GM12892 (cell line): Measurements from ENCODE around the gene PCGF3.
A peak's percentile ranks its signal among the peaks of the same experiment; 100 is the strongest.
"Not testable (repeated sequence)": the region's sequence is repeated elsewhere in the genome, so short reads cannot be mapped to it uniquely, and the experiment has no call there.

Experiments
- DNase-seq: peaks from one replicate; pipeline ENCODE4 v3.0.0; 2011; ENCODE audit not compliant: insufficient read length
- FAIRE-seq: peaks from 2 replicates; lab custom pipeline; 2011; peaks lifted over from hg19 to GRCh38; lab: Jason Lieb, UNC
- POLR2A ChIP-seq: IDR thresholded peaks from 2 replicates; pipeline ENCODE4 v1.6.1; 2011; ENCODE audit warnings: low read depth, low read length, control low read depth
- POLR2AphosphoS5 ChIP-seq: IDR thresholded peaks from 2 replicates; pipeline ENCODE4 v1.6.1; 2011; ENCODE audit warnings: low read depth, low read length, control low read depth
- TAF1 ChIP-seq: IDR thresholded peaks from 2 replicates; pipeline ENCODE4 v1.6.1; 2011; ENCODE audit warnings: low read depth, mild to moderate bottlenecking, control low read depth, low read length, borderline replicate concordance

The PCGF3 gene

DNA sequence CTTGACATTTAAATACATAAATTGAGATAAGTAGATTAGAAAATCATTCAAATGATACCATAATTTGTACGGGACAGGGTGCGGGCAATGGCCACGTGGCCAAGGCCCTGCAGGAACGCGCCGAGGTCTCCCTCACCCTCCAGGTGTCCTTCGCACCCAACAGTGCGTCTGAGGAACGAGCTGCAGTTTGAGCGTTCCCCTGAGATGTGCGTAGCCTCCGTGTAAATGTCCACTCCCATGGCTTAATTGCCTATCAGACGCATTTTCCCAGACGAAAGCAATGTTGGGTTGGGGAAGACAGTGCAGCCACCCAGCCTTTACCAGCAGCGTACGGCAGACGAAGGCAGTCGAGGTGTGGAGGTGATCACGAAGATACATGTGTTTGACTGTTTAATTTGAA lies 63.9 kb downstream of the PCGF3 start:
- FAIRE-seq (no peak), DNase-seq (no peak)
- TF ChIP-seq POLR2AphosphoS5 (peak; percentile 19; the same call in 1 of the 2 replicates), POLR2A (peak; percentile 12; the same call in 1 of the 2 replicates), TAF1 (no peak)

DNA sequence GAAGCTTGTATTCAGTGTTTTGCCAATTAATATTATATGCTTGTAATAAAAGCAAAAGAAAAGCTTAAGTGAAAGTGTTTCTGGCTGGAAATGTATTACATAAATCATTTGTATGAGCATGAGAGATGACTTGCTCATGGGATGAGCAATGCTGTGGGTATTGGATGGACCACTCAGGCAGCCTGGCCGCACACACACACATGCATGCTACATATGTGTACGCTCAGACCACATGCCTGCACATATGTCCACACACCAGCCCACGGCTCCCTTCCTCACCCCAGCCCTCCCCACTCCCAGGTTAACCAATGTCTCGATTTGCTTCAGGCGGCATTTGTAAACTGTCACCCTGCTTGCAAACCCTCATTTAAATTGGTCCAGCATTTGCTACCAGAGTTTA lies 64.4 kb downstream of the PCGF3 start:
- no peak for DNase-seq
- FAIRE-seq: no peak
- no peak; the same call in 1 of the 2 replicates for TF ChIP-seq POLR2AphosphoS5
- no peak for TF ChIP-seq POLR2A
- no peak for TF ChIP-seq TAF1

DNA sequence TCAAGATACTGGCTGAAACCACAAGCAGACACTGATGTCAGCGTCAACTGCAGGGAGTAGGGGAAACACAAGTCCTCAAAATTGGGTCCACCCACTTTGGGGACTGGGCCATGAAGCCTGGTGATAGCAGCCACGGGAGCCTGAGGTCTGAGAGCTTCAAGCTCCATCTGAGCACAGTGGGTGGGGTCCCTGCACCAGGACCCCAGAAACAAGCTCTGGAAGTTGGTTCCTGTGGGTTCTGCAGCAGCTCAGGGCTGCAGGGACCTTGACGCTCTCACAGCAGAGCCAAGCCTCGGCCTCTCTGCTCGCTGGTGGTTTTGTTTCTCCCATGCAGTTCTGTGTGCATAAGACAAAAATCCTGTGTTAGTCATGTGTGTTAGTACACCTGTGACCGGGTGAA lies 65.8 kb downstream of the PCGF3 start:
- DNase-seq (no peak), FAIRE-seq (no peak)
- TF ChIP-seq TAF1 (no peak), POLR2AphosphoS5 (no peak), POLR2A (no peak)

DNA sequence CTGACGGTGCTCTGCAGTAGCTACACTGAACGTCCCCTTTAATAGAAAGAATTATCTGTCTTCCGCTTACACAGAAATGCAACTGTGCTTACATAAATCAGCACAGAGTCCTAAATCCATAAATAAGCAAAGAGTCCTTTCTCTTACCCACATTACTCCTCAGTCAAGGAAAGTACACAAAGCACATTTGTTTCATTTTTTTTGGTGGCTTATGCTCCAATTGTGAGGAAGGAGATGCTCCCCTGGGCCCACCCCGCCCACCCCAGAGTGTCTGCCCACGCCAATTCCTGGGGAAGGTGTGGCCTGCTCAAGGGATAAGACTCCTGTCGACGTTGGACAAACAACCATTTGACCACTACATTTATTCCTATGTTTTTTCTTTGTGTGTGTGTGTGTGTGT lies 66.5 kb downstream of the PCGF3 start:
- TF ChIP-seq POLR2A (no peak), TAF1 (no peak), POLR2AphosphoS5 (no peak)
- FAIRE-seq: no peak
- no peak for DNase-seq

DNA sequence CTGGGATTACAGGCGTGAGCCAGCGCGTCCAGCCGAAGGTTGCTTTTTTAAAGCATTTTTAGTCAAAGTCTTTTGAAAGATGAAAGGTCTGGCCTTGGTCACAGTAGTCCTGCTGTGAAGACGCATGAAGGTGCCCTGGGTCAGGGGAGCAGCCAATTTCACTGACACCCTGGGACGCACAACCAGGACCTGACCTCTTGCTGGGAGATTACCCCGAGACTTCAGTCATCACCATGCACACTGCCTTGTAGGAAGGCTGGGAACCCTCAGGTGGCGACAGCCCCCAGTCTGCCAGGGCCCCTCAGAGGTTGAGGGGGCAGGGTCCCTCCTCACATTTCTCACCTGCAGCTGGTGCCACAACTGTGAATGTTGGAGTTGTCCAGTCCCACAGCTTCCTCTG lies 67.1 kb downstream of the PCGF3 start:
- FAIRE-seq (no peak), DNase-seq (no peak)
- TF ChIP-seq POLR2A (no peak), TAF1 (no peak), POLR2AphosphoS5 (no peak)

DNA sequence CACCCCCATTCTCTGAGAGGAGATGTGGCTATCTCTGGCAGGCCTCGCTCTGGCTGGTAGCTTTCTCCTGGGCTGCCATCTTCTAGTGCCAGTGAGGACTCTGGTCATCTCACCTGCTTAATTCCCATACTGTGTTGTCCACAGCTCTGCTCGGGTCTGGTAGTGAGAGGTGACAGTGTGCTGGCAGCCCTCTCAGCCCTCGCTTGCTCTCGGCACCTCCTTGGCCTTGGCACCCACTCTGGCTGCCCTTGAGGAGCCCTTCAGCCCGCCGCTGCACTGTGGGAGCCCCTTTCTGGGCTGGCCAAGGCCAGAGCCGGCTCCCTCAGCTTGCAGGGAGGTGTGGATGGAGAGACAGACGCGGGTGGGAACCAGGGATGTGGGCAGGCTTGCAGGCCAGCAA lies 67.6 kb downstream of the PCGF3 start:
- TF ChIP-seq POLR2AphosphoS5 (no peak), POLR2A (no peak), TAF1 (no peak)
- FAIRE-seq: no peak
- DNase-seq: no peak

DNA sequence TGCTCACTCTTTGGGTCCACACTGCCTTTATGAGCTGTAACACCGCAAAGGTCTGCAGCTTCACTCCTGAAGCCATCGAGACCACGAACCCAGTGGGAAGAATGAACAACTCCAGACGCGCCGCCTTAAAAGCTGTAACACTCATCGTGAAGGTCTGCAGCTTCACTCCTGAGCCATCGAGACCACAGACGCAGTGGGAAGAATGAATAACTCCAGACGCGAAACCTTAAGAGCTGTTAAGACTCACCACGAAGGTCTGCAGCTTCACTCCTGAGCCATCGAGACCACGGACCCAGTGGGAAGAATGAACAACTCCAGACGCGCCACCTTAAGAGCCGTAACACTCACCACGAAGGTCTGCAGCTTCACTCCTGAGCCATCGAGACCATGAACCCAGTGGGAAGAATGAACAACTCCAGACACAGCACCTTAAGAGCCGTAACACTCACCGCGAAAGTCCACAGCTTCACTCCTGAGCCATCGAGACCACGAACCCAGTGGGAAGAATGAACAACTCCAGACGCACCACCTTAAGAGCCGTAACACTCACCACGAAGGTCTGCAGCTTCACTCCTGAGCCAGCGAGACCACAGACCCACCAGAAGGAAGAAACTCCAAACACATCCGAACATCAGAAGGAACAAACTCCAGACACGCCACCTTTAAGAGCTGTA lies 68.9 kb downstream of the PCGF3 start:
- not testable (repeated sequence) for DNase-seq, FAIRE-seq

DNA sequence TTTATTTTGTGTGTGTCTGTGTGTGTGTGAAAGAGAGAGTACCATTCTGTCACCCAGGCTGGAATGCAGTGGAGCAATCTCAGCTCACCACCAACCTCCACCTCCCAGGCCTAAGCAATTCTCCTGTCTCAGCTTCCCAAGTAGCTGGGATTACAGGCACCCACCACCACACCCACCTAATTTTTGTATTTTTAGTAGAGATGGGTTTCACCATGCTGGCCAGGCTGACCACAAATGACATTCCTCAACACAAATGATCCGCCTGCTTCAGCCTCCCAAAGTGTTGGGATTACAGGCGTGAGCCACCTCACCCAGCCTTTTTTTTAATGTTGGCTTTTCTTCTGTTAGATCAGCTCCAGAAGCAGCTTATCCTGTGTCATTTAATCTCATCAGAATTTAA lies 69.9 kb downstream of the PCGF3 start:
- DNase-seq, FAIRE-seq: not testable (repeated sequence)

DNA sequence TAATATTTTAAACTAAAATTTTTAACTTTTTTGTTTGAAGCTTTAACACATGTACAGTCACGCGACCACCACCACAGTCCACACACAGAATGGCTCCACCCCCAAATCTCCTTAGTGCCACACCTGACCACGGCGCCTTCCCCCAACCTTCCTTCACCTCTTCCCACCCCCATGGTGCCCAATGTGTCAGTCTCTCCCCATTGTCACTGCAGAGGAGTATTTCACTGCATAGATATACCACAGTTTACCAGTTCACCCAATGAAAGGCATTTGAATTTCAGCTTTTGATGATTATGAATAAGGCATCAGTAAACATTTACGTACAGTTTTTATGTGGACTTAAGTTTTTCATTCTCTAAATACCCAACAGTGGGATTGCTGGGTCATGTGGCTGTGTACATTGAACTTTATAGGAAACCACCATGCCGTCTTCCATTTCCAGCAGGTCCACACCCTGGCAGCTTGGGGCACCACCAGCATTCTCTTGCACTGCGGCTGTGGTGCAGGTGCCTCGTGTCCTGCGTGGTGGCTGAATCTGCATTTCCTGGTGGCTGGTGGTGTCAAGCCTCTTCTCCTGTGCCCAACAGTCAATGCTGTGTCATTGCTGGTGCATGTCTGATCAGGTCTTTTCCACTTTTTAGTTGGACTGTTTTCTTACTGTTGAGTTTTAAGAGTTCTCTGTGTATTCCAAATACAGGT lies 71.3 kb downstream of the PCGF3 start:
- peak; percentile 46; the same call in 1 of the 2 replicates for TF ChIP-seq POLR2AphosphoS5
- TF ChIP-seq POLR2A: peak; percentile 21; the same call in 1 of the 2 replicates
- no peak for TF ChIP-seq TAF1
- no peak for FAIRE-seq
- no peak for DNase-seq

DNA sequence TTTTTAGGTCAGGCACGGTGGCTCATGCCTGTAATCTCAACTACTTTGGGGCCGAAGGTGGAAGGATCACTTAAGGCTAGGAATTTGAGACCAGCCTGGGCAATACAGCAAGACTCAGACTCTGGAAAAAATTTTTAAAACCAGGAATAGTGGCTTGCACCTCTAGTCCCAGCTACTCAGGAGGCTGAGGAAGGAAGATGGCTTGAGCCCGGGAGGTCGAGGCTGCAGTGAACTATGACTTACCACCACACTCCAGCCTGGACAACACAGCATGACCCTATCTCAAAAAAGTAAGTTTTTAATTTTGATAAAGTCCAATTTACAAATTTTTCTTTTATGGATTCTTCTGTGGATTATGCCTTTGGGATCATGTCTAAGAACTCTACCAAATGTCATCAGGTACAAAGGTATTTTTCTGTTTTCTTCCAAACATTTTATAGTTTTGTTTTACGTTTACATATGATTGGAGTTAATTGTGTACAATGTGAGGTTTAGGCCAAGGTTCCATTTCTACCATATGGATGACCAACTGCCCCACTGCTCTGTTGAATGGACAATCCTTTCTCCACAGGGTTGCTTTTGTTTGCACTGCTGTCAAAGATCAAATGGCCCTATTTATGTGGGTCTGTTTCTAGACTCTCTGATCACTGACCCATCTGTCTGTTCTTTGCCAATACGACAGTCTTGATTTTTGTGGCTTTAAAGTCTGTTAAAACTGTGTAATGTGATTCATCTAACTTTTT lies 72.1 kb downstream of the PCGF3 start:
- TF ChIP-seq TAF1 (no peak), POLR2A (no peak; the same call in 1 of the 2 replicates), POLR2AphosphoS5 (no peak)
- FAIRE-seq: no peak

DNA sequence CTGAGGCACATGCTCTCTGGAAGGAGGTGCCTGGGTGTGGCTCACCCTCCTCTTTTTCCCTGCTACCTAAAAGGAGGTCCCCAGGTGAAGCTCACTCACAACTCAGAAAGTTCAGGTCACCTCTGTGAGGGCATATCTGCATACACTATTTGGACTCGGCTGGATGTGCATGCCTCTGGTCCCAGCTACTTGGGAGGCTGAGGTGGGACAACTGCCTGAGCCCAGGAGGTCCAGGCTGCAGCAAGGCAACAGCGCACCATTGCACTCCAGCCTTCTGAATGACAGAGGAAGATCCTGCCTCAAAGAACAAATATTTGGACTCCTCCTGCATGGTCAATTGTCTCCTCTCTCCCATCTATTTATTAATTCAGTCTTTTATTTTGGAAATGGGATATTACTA lies 73.9 kb downstream of the PCGF3 start:
- no peak for DNase-seq
- no peak for FAIRE-seq
- TF ChIP-seq POLR2A: no peak
- 0 out of 2 replicates have a peak, but pooled peaks have one; percentile 51 for TF ChIP-seq POLR2AphosphoS5

More for the DNA sequence above, 72.1 kb downstream of the PCGF3 start:
- DNase-seq: no peak

DNA sequence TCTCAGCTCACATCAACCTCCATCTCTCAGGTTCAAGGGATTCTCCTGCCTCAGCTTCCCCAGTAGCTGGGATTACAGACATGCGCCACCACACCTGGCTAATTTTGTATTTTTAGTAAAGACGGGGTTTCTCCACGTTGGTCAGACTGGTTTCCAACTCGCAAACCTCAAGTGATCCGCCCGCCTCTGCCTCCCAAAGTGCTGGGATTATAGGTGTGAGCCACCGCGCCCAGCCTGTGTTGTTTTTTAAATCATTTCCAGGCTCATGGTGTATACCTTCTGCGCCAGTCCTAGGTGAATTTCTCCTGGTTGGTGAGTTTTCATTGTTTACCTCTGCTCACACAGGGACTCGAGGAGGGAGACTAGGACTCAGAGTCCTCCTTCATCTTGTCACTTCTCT lies 74.6 kb downstream of the PCGF3 start:
- FAIRE-seq: peak; percentile 38
- DNase-seq: not testable (repeated sequence)
